ENCODE results near the gene ADGRB3. TPM values are rescaled to one million over a fixed set of nuclear protein-coding genes. Genes with fewer than 3 reads are reported as not detected.

Gene ADGRB3
- total RNA-seq, 4 donors from 2014 or later: 0.30 to 0.94 (median 0.35) TPM

DNA sequence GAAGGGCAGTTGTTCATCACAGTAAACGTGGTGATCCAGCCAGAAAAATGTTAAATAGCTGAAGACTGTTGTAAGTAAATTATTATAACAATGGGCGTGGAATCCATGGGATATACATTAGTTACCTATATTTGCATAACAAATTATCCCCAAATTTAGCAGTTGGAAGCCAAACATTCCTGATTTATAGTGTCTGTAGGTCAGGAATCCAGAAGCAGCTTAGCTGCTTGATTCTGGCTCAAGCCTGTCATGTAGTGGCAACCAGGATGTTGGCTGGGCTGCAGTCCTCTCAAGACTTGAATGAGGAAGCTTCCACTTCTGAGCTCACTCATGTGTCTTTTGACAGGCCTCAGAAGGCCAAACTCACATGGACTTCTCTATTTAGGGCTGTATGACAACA lies 6.9 kb upstream of the ADGRB3 start:
- H3K4me3 ChIP-seq (ENCODE audit: low read depth, poor library complexity, severe bottlenecking): no peak overlapping the region
- intact Hi-C loops (cut with DNase I; ENCODE audit: low total_unique reads): no loop called here
- 58 to 61% methylated on average over 2 of the region's 2 CpGs for WGBS, 2 donors
- DNase-seq (ENCODE audit: low spot score in 2 of 2): no peak
- TF ChIP-seq, protein P1, sequence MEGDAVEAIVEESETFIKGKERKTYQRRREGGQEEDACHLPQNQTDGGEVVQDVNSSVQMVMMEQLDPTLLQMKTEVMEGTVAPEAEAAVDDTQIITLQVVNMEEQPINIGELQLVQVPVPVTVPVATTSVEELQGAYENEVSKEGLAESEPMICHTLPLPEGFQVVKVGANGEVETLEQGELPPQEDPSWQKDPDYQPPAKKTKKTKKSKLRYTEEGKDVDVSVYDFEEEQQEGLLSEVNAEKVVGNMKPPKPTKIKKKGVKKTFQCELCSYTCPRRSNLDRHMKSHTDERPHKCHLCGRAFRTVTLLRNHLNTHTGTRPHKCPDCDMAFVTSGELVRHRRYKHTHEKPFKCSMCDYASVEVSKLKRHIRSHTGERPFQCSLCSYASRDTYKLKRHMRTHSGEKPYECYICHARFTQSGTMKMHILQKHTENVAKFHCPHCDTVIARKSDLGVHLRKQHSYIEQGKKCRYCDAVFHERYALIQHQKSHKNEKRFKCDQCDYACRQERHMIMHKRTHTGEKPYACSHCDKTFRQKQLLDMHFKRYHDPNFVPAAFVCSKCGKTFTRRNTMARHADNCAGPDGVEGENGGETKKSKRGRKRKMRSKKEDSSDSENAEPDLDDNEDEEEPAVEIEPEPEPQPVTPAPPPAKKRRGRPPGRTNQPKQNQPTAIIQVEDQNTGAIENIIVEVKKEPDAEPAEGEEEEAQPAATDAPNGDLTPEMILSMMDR (IDR thresholded peaks at IDR 0.05): no peak
- TF ChIP-seq POLR2A (IDR thresholded peaks at IDR 0.05): no peak

DNA sequence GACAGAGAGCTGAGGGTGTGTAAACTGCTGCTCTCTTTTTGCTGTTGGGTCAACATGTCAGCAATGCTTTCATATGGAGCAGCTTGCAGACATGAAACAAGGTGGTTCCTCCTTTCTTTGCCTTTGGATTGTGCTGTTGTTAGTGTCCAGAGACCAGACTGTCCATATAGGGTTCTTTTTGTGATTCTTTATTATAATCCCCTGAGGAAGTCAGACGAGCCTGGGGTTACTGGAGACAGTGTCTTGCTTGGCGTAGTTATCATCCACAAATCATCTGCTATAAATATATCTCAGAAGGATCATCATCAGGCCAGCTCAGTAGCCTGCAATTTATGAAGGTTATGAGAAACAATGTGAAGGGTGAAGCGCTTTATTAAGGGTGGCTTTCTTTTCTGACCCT lies 2.3 kb upstream of the ADGRB3 start:
- intact Hi-C loops (cut with DNase I; ENCODE audit: low total_unique reads): no loop called here
- TF ChIP-seq, protein P1 (IDR thresholded peaks at IDR 0.05): no peak
- TF ChIP-seq POLR2A (IDR thresholded peaks at IDR 0.05): no peak
- H3K4me3 ChIP-seq (ENCODE audit: low read depth, poor library complexity, severe bottlenecking): no peak overlapping the region
- WGBS, 2 donors: 50 to 53% methylated on average over 3 of the region's 3 CpGs
- DNase-seq (ENCODE audit: low spot score in 2 of 2): no peak

DNA sequence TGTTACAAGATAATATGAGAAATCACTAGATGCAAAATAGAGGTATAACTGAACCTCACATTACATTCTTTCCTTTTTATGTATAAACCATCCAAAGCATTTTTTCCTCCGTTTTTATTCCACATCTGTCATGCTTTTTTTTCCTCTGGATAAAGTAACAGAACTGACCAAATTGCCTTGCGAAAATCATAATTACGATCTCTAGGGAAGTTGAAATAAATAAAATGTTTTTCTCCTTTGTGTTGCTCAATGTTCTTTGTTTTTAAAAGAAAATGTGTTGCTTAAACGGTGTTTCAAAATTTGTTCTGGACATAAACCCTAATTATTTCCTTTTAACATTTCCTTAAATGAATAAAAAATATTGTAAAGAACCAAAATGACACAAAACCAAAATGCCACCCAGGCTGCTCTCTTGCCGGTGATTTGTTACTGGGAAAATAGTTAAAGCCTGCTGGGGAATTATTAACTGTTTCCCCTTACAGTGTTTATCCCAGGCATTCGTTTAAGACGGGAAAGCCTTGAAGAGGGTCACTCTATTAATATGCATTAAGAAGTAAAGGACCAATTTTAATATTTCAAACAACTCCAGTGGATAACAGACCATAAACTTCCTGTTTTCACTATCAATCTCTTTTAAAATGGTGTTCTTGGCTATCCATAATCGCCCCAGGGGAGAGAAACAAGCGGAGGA lies 1.7 kb upstream of the ADGRB3 start:
- no peak for DNase-seq (ENCODE audit: low spot score in 2 of 2)
- intact Hi-C loops (cut with DNase I; ENCODE audit: low total_unique reads): no loop called here
- WGBS, 2 donors: 31 to 32% methylated on average over 9 of the region's 9 CpGs
- TF ChIP-seq, protein P1 (IDR thresholded peaks at IDR 0.05): no peak
- no peak for TF ChIP-seq POLR2A (IDR thresholded peaks at IDR 0.05)
- no peak overlapping the region for H3K4me3 ChIP-seq (ENCODE audit: low read depth, poor library complexity, severe bottlenecking)

DNA sequence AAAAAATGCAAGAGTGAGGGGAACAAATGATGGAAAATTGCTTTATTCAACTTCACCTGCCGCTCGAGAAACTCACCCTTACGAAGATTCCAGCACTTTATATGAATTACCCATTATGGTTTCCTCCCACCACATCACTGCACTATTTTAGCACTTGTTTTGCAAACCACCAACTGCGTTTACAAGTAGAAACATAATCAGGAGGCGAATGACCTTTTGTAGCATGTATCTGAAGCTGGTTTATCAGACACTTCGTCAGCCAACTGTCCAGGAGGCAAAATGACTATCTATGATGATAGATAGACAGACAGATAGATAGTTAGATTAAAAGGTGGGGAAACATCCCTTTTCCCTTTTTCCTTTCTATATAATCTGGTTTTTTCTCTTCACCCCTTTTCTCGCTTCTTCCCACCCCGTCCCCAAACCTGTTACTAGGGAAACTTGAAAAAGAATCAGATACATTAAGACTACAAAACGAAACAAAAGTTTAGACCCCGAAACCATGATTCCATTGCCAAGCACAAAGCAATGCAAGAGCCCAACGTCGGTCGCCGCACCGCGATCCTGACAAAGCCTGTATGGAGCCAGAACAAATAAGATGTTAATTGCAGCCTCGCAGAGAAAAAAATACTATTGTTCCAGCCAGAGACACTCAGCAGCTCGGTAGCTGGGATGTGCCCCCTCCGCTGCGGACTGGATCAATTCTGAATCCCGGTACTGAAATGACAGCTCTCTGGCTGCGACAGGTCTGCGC lies 933 bp upstream of the ADGRB3 start:
- WGBS, 2 donors: 3 to 4% methylated on average over 23 of the region's 23 CpGs
- H3K4me3 ChIP-seq (ENCODE audit: low read depth, poor library complexity, severe bottlenecking): peak overlapping the region; percentile 36
- intact Hi-C loops (cut with DNase I; ENCODE audit: low total_unique reads): no loop called here
- DNase-seq (ENCODE audit: low spot score in 2 of 2): no peak
- TF ChIP-seq POLR2A (IDR thresholded peaks at IDR 0.05): no peak
- TF ChIP-seq, protein P1 (IDR thresholded peaks at IDR 0.05): no peak

DNA sequence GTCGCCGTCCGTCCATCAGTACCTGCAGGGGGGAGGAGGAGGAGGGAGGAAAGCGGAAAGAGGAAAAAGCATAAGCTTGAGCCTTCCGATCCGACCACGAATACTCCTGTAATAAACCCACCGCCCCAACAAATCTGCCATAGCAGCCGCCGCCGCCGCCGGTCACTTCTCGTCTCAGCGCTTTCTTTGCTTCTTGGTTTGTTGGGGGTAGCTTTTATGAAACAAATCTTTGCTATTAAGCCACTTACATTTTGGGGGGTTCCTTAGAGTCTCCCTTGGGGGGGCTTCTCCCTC lies 277 bp downstream of the ADGRB3 start:
- intact Hi-C loops (cut with DNase I; ENCODE audit: low total_unique reads): no loop called here
- TF ChIP-seq, protein P1 (IDR thresholded peaks at IDR 0.05): no peak

More for the DNA sequence above, 277 bp downstream of the ADGRB3 start:
- H3K4me3 ChIP-seq (ENCODE audit: low read depth, poor library complexity, severe bottlenecking): peak overlapping the region; percentile 36
- no peak for DNase-seq (ENCODE audit: low spot score in 2 of 2)
- 0 to 1% methylated on average over 15 of the region's 15 CpGs for WGBS, 2 donors

Measured in lower leg skin (tissue), 4 donors.